ENCODE results near the gene MAP3K2. TPM values are rescaled to one million over a fixed set of nuclear protein-coding genes. Genes with fewer than 3 reads are reported as not detected.

MAP3K2 gene
- total RNA-seq, 1 donor from 2014 or later, result 27.9 TPM

GRCh38 chr2:127348426-127349000 lies 39.3 kb downstream of the MAP3K2 start:
- no peak for FAIRE-seq
- DNase-seq (ENCODE audit: low read depth), result peak; percentile 13

GRCh38 chr2:127347734-127348392 lies 39.9 kb downstream of the MAP3K2 start:
- no peak overlapping the region for H3K4me3 ChIP-seq (ENCODE audit: low read depth, low read length)
- no peaks in the 10 kb centered on the region for H3K36me3 ChIP-seq (ENCODE audit: control insufficient read depth, insufficient read depth, low read length)
- FAIRE-seq (no peak), DNase-seq (ENCODE audit: low read depth) (no peak)
- TF ChIP-seq CTCF (IDR thresholded peaks at IDR 0.05; ENCODE audit: insufficient read depth, low read length, severe bottlenecking), result no peak
- H3K27me3 ChIP-seq (ENCODE audit: control insufficient read depth, insufficient read depth, low read length), result no peaks in the 10 kb centered on the region

More at GRCh38 chr2:127348426-127349000, 39.3 kb downstream of the MAP3K2 start:
- TF ChIP-seq CTCF (IDR thresholded peaks at IDR 0.05; ENCODE audit: insufficient read depth, low read length, severe bottlenecking), result no peak
- Histone ChIP-seq H3K27me3 (ENCODE audit: control insufficient read depth, insufficient read depth, low read length) (no peaks in the 10 kb centered on the region), H3K4me3 (ENCODE audit: low read depth, low read length) (no peak overlapping the region), H3K36me3 (ENCODE audit: control insufficient read depth, insufficient read depth, low read length) (no peaks in the 10 kb centered on the region)

- DNase-seq (ENCODE audit: low read depth) (no peak), FAIRE-seq (no peak)
- no peak overlapping the region for H3K4me3 ChIP-seq (ENCODE audit: low read depth, low read length)
- peaks cover 2% of the 10 kb centered on the region for H3K36me3 ChIP-seq (ENCODE audit: control insufficient read depth, insufficient read depth, low read length)
- H3K27me3 ChIP-seq (ENCODE audit: control insufficient read depth, insufficient read depth, low read length), result no peaks in the 10 kb centered on the region
- no peak for TF ChIP-seq CTCF (IDR thresholded peaks at IDR 0.05; ENCODE audit: insufficient read depth, low read length, severe bottlenecking)
Observed at GRCh38 chr2:127347015-127347414, 40.8 kb downstream of the MAP3K2 start.

- no peak for FAIRE-seq
- no peak overlapping the region for H3K4me3 ChIP-seq (ENCODE audit: low read depth, low read length)
Observed at GRCh38 chr2:127343277-127343676, 44.5 kb downstream of the MAP3K2 start.

GRCh38 chr2:127342101-127342500 lies 45.7 kb downstream of the MAP3K2 start:
- DNase-seq (ENCODE audit: low read depth) (no peak), FAIRE-seq (no peak)
- no peak overlapping the region for H3K4me3 ChIP-seq (ENCODE audit: low read depth, low read length)
- no peaks in the 10 kb centered on the region for H3K27me3 ChIP-seq (ENCODE audit: control insufficient read depth, insufficient read depth, low read length)
- no peak for TF ChIP-seq CTCF (IDR thresholded peaks at IDR 0.05; ENCODE audit: insufficient read depth, low read length, severe bottlenecking)
- peaks cover 3% of the 10 kb centered on the region for H3K36me3 ChIP-seq (ENCODE audit: control insufficient read depth, insufficient read depth, low read length)

More at GRCh38 chr2:127343277-127343676, 44.5 kb downstream of the MAP3K2 start:
- TF ChIP-seq CTCF (IDR thresholded peaks at IDR 0.05; ENCODE audit: insufficient read depth, low read length, severe bottlenecking), result no peak
- H3K27me3 ChIP-seq (ENCODE audit: control insufficient read depth, insufficient read depth, low read length), result no peaks in the 10 kb centered on the region
- H3K36me3 ChIP-seq (ENCODE audit: control insufficient read depth, insufficient read depth, low read length), result peaks cover 2% of the 10 kb centered on the region
- no peak for DNase-seq (ENCODE audit: low read depth)

Data from bronchial epithelial cell (primary cell).